ENCODE data around the gene ELP5.

DNA sequence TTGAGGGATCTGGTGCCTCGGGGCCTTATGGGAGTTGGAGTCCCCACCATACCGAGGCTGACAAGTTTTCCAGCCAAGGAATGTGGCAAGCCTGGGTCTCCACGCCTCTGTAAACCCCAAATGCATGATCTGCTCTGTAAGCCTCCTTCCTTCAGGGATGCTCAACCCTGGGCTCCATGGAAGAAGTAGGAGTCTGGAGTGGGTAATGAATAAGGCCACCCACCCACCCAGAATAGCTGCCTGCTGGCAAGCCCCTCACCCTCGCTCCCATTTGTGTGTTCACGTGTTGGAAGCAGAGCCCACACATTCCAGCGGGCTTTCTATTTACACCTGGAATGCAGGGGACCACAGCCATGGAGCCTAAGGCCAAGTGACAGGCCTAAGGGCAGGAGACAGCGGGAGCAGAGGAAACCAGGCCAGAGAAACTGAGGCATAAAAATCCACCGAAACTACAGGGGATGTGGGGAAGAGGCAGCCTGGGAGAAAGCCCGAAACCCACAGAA is 36.8 kb upstream of the ELP5 start:
- no peak for TF ChIP-seq CTCF (IDR thresholded peaks at IDR 0.05; ENCODE audit: borderline replicate concordance, extremely low read depth, low read length, poor library complexity, severe bottlenecking)
- no peak for TF ChIP-seq EZH2 (IDR thresholded peaks at IDR 0.05; ENCODE audit: borderline replicate concordance, low read depth, low read length, severe bottlenecking)

Measured in DND-41 (cell line).